Measurements from ENCODE around the gene ATXN7L2.

ATXN7L2 gene

GRCh38 chr1:109529881-109530456, 46.3 kb downstream of the ATXN7L2 start:
- no peak for DNase-seq

GRCh38 chr1:109530457-109531087, 46.9 kb downstream of the ATXN7L2 start:
- no peak for DNase-seq

GRCh38 chr1:109531380-109531779, 47.7 kb downstream of the ATXN7L2 start:
- no peak for DNase-seq

- no peak for DNase-seq
Observed at GRCh38 chr1:109531826-109532364, 48.2 kb downstream of the ATXN7L2 start.

GRCh38 chr1:109532365-109533136, 48.8 kb downstream of the ATXN7L2 start:
- peak; percentile 34 for DNase-seq

GRCh38 chr1:109534307-109534858, 50.7 kb downstream of the ATXN7L2 start:
- DNase-seq = no peak

GRCh38 chr1:109535481-109535880, 51.8 kb downstream of the ATXN7L2 start:
- DNase-seq = no peak

- peak; percentile 24 for DNase-seq
Observed at GRCh38 chr1:109535971-109536491, 52.3 kb downstream of the ATXN7L2 start.

GRCh38 chr1:109537450-109538178, 53.9 kb downstream of the ATXN7L2 start:
- no peak for DNase-seq

- no peak for DNase-seq
Observed at GRCh38 chr1:109538827-109539555, 55.3 kb downstream of the ATXN7L2 start.

GRCh38 chr1:109539676-109540075, 56.0 kb downstream of the ATXN7L2 start, which contains the start of gene GPR61:
TSS of gene GPR61 (plus strand) at chr1:109539872. CDS start at chr1:109543023, 3,151 bp downstream.
- DNase-seq = no peak

- no peak for DNase-seq
Observed at GRCh38 chr1:109541102-109541501, 57.4 kb downstream of the ATXN7L2 start.
